OCI-LY7 (cell line): ENCODE results near the gene ALG9. TPM values are rescaled to one million over a fixed set of nuclear protein-coding genes. Genes with fewer than 3 reads are reported as not detected.

Source experiments
- BruUV-seq: library from RNA; stranded (reverse); fragments of 400-500 nt; replicated peaks from 2 replicates; lab custom pipeline; 2021; lab: Mats Ljungman, UMichigan
- CTCF ChIA-PET: fragments of 300-600 bp; sonication (Branson Sonifier 250); formaldehyde crosslinking; loops from one replicate; lab custom pipeline; 2022; ENCODE audit warnings: antibody characterized with exemption; ENCODE audit not compliant: unreplicated experiment; lab: Charles Lee
- POLR2A ChIA-PET: fragments of 300-600 bp; sonication (Branson Sonifier 250); formaldehyde crosslinking; loops from one replicate; lab custom pipeline; 2022; ENCODE audit warnings: antibody characterized with exemption; lab: Charles Lee
- DNase-seq: peaks from one replicate; pipeline ENCODE4 v3.0.0-alpha.2; 2015; ENCODE audit warnings: low spot score
- H2AFZ ChIP-seq: fragments of 200-600 bp; sonication (generic), shearing (Covaris generic); 2 replicates; pipeline ENCODE4 v1.6.1; 2014; ENCODE audit warnings: mild to moderate bottlenecking, antibody characterized with exemption, low read length, moderate library complexity
- H3K27ac ChIP-seq: fragments of 200-600 bp; sonication (generic); 2 replicates; pipeline ENCODE4 v1.5.1; 2014; ENCODE audit warnings: mixed run types, low read depth, mild to moderate bottlenecking, moderate library complexity, low read length, inconsistent platforms; ENCODE audit not compliant: poor library complexity, severe bottlenecking
- H3K36me3 ChIP-seq: fragments of 200-600 bp; sonication (generic); 2 replicates; pipeline ENCODE4 v1.6.1; 2014; ENCODE audit warnings: mild to moderate bottlenecking, antibody characterized with exemption, low read length, moderate library complexity, mixed read lengths; ENCODE audit not compliant: insufficient read depth
- H3K4me1 ChIP-seq: fragments of 200-600 bp; sonication (generic); 2 replicates; pipeline ENCODE4 v1.5.1; 2014; ENCODE audit warnings: mild to moderate bottlenecking, low read length; ENCODE audit not compliant: insufficient read depth, poor library complexity, severe bottlenecking
- H3K4me2 ChIP-seq: fragments of 200-600 bp; sonication (generic); 2 replicates; pipeline ENCODE4 v1.6.1; 2014; ENCODE audit warnings: mild to moderate bottlenecking, low read length
- H3K4me3 ChIP-seq: fragments of 200-600 bp; sonication (generic); 2 replicates; pipeline ENCODE4 v1.5.1; 2014; ENCODE audit warnings: mild to moderate bottlenecking, low read depth, low read length; ENCODE audit not compliant: poor library complexity, severe bottlenecking
- H3K79me2 ChIP-seq: fragments of 200-600 bp; sonication (generic); 2 replicates; pipeline ENCODE4 v1.6.1; 2016; ENCODE audit warnings: low read depth, mild to moderate bottlenecking, low read length, moderate library complexity, mixed read lengths; ENCODE audit not compliant: insufficient read depth
- H3K9me2 ChIP-seq: fragments of 200-600 bp; sonication (generic); 2 replicates; pipeline ENCODE4 v1.6.1; 2016; ENCODE audit warnings: mild to moderate bottlenecking, low read length, mixed read lengths; ENCODE audit not compliant: insufficient read depth
- H3K9me3 ChIP-seq: fragments of 200-600 bp; sonication (generic); 2 replicates; pipeline ENCODE4 v1.6.1; 2014; ENCODE audit warnings: mild to moderate bottlenecking, mixed run types, low read length, mixed read lengths
- H4K20me1 ChIP-seq: fragments of 200-600 bp; sonication (generic); 2 replicates; pipeline ENCODE4 v1.6.1; 2014; ENCODE audit warnings: mild to moderate bottlenecking, antibody characterized with exemption, low read length, moderate library complexity, mixed read lengths; ENCODE audit not compliant: insufficient read depth
- EZH2phosphoT487 ChIP-seq: fragments of 200-600 bp; sonication (generic); IDR thresholded peaks from 2 replicates; pipeline ENCODE4 v1.6.1; 2018; ENCODE audit warnings: low read depth, borderline replicate concordance, mild to moderate bottlenecking, mixed run types, antibody characterized with exemption, low read length, moderate library complexity, mixed read lengths
- intact Hi-C: fragments of 100-400 bp; cut with micrococcal nuclease; formaldehyde crosslinking; loops from one replicate; pipeline ENCODE4 v1.10.0; 2022; ENCODE audit not compliant: unreplicated experiment
- total RNA-seq, 2 experiments: library from RNA; depleted of rRNA in 1 of 2; stranded (reverse); fragments of >200 nt in 1 of 2; shearing (Covaris generic) in 1 of 2; gene quantifications; 2 replicates each; pipeline ENCODE4 v1.2.3, GENCODE V29; 2014 to 2022
- TF ChIP-seq, protein P1 (sequence below): fragments of 200-600 bp; sonication (generic); conservative IDR thresholded peaks from 2 replicates; pipeline ENCODE4 v1.5.1; 2014; ENCODE audit warnings: mild to moderate bottlenecking, antibody characterized with exemption, low read length, moderate library complexity, mixed read lengths

ALG9 gene
- total RNA-seq, 2 experiments from 2014 or later: 16.8 to 21.6 TPM

- no peaks in the 10 kb centered on the region for H3K9me3 ChIP-seq
- no peak overlapping the region for H3K4me3 ChIP-seq
- no peak overlapping the region for H2AFZ ChIP-seq
- no peak overlapping the region for H3K27ac ChIP-seq
- no peaks in the 10 kb centered on the region for H3K79me2 ChIP-seq
- no peaks in the 10 kb centered on the region for H3K4me1 ChIP-seq
- DNase-seq: no peak
- ChIA-PET CTCF (no interaction called here), POLR2A (interaction anchor here (0.6 kb wide), 1 partner anchor 52 kb away, joined by 3 read pairs; no protein-coding TSS in a partner anchor)
- no peak overlapping the region for H3K4me2 ChIP-seq
- H3K9me2 ChIP-seq: no peaks in the 10 kb centered on the region
- no TSS peak for BruUV-seq
- peaks cover 14% of the 10 kb centered on the region; the same call in 1 of the 2 replicates for H3K36me3 ChIP-seq
- intact Hi-C loops: no loop called here
- no peaks in the 10 kb centered on the region for H4K20me1 ChIP-seq
- no peak for TF ChIP-seq EZH2phosphoT487
- TF ChIP-seq, protein P1, sequence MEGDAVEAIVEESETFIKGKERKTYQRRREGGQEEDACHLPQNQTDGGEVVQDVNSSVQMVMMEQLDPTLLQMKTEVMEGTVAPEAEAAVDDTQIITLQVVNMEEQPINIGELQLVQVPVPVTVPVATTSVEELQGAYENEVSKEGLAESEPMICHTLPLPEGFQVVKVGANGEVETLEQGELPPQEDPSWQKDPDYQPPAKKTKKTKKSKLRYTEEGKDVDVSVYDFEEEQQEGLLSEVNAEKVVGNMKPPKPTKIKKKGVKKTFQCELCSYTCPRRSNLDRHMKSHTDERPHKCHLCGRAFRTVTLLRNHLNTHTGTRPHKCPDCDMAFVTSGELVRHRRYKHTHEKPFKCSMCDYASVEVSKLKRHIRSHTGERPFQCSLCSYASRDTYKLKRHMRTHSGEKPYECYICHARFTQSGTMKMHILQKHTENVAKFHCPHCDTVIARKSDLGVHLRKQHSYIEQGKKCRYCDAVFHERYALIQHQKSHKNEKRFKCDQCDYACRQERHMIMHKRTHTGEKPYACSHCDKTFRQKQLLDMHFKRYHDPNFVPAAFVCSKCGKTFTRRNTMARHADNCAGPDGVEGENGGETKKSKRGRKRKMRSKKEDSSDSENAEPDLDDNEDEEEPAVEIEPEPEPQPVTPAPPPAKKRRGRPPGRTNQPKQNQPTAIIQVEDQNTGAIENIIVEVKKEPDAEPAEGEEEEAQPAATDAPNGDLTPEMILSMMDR: no peak
These were observed 33.3 kb downstream of the ALG9 start for GRCh38 chr11:111838054-111838453.

DNA sequence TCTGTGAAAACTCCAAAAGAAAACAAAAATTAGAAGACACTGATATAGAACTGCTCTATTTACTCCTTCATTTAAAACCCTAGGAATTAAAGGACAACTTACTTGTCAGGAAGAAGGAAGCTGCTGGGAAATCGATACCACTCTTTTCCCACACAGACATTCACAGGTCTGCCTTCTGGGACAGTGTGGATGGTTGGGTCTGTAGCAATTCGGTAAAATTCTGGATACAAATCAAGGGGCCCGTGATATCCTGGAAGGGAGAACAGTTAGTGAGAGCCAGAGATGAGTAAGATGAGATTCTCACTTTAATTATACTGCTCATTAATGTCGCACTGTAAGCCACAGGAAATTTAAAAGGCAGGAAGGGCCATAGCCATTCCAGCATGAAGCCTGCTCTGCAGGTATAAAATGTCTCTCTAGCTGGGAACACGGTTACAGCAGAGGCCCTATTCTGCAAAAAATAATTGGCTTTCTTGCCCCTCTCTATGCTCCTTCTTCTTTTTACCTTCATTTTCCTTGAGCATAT, 34.0 kb downstream of the ALG9 start:
- H3K79me2 ChIP-seq: no peaks in the 10 kb centered on the region
- H3K27ac ChIP-seq: no peak overlapping the region
- BruUV-seq: no TSS peak
- peaks cover 14% of the 10 kb centered on the region; the same call in 1 of the 2 replicates for H3K36me3 ChIP-seq
- TF ChIP-seq, protein P1: no peak
- TF ChIP-seq EZH2phosphoT487: no peak
- no peaks in the 10 kb centered on the region for H3K9me2 ChIP-seq
- DNase-seq: no peak
- CTCF ChIA-PET: no interaction called here
- H4K20me1 ChIP-seq: no peaks in the 10 kb centered on the region
- H3K9me3 ChIP-seq: no peaks in the 10 kb centered on the region
- intact Hi-C loops: no loop called here
- POLR2A ChIA-PET: no interaction called here
- H3K4me3 ChIP-seq: no peak overlapping the region
- no peak overlapping the region for H2AFZ ChIP-seq
- no peaks in the 10 kb centered on the region for H3K4me1 ChIP-seq
- H3K4me2 ChIP-seq: no peak overlapping the region

- no peak overlapping the region for H3K4me2 ChIP-seq
- H3K9me3 ChIP-seq: no peaks in the 10 kb centered on the region
- no peaks in the 10 kb centered on the region for H3K79me2 ChIP-seq
- no peak overlapping the region for H3K27ac ChIP-seq
- BruUV-seq: no TSS peak
- H3K9me2 ChIP-seq: no peaks in the 10 kb centered on the region
- no peak for DNase-seq
- peaks cover 14% of the 10 kb centered on the region; the same call in 1 of the 2 replicates for H3K36me3 ChIP-seq
- no peak for TF ChIP-seq EZH2phosphoT487
- TF ChIP-seq, protein P1: no peak
- no peak overlapping the region for H2AFZ ChIP-seq
- H4K20me1 ChIP-seq: no peaks in the 10 kb centered on the region
- ChIA-PET CTCF (no interaction called here), POLR2A (no interaction called here)
- H3K4me3 ChIP-seq: no peak overlapping the region
- H3K4me1 ChIP-seq: no peaks in the 10 kb centered on the region
- intact Hi-C loops: no loop called here
These were observed 34.7 kb downstream of the ALG9 start for GRCh38 chr11:111836721-111837120.
